ENCODE measurements around the gene GPR156. TPM values are rescaled to one million over a fixed set of nuclear protein-coding genes. Genes with fewer than 3 reads are reported as not detected.

The GPR156 gene
- total and polyA plus RNA-seq, 10 of the 15 experiments (the other 5 are each of a cell fraction or from before 2014, with no cell fraction given), result 0.08 to 0.15 (median 0.11) TPM; not detected in 6

Small RNA genes lying within 50 kb of the gene (small RNA-seq; reads per million reads assigned to genes)
- gene RF00019 (not detected), gene RN7SL397P (not detected)

Other genes starting within 250 kb of the GPR156 start
- 28.0 and 29.4 TPM in 2 replicates for gene GSK3B, start 190.8 kb downstream of the GPR156 start, total RNA-seq (2014; rRNA removed)
- gene GSK3B, start 190.8 kb downstream of the GPR156 start, total RNA-seq (2014; rRNA removed; fragmentation: Illumina TruSeq; extraction: Trizol), result 39.4 and 39.6 TPM in 2 replicates
- gene GSK3B, start 190.8 kb downstream of the GPR156 start, total RNA-seq (2021), result 43.9 and 44.5 TPM in 2 replicates
- gene GSK3B, start 190.8 kb downstream of the GPR156 start, polyA plus RNA-seq (2011; rRNA removed), result 49.8 and 51.6 TPM in 2 replicates
- gene GSK3B, start 190.8 kb downstream of the GPR156 start, polyA plus RNA-seq (2014; fragmentation: Illumina TruSeq; extraction: Trizol), result 41.5 and 43.3 TPM in 2 replicates
- 1 to 10 TPM; 8.5 to 8.8 TPM for gene GSK3B, start 190.8 kb downstream of the GPR156 start, polyA plus RNA-seq (2014; fragmentation: Nextera tagmentation; extraction: Ambion mirVana)
- 17.3 and 23.1 TPM in 2 replicates for gene GSK3B, start 190.8 kb downstream of the GPR156 start, polyA plus RNA-seq (2014; rRNA removed)
- gene GSK3B, start 190.8 kb downstream of the GPR156 start, polyA plus RNA-seq (2016; fragmentation: Nextera tagmentation; extraction: Ambion mirVana), result 10 to 100 TPM; 20.2 to 21.9 TPM
- 28.5 and 33.2 TPM in 2 replicates for gene LRRC58, start 64.1 kb upstream of the GPR156 start, total RNA-seq (2014; rRNA removed)
- gene LRRC58, start 64.1 kb upstream of the GPR156 start, total RNA-seq (2014; rRNA removed; fragmentation: Illumina TruSeq; extraction: Trizol), result 28.0 and 29.5 TPM in 2 replicates
- 17.9 and 19.7 TPM in 2 replicates for gene LRRC58, start 64.1 kb upstream of the GPR156 start, total RNA-seq (2021)
- gene LRRC58, start 64.1 kb upstream of the GPR156 start, polyA plus RNA-seq (2011; rRNA removed), result 29.1 and 46.8 TPM in 2 replicates
- gene LRRC58, start 64.1 kb upstream of the GPR156 start, polyA plus RNA-seq (2014; fragmentation: Illumina TruSeq; extraction: Trizol), result 25.0 and 28.0 TPM in 2 replicates
- 1 to 10 TPM; 7.7 to 8.0 TPM for gene LRRC58, start 64.1 kb upstream of the GPR156 start, polyA plus RNA-seq (2014; fragmentation: Nextera tagmentation; extraction: Ambion mirVana)
- 12.9 and 14.8 TPM in 2 replicates for gene LRRC58, start 64.1 kb upstream of the GPR156 start, polyA plus RNA-seq (2014; rRNA removed)
- 10 to 100 TPM; 17.7 to 17.9 TPM for gene LRRC58, start 64.1 kb upstream of the GPR156 start, polyA plus RNA-seq (2016; fragmentation: Nextera tagmentation; extraction: Ambion mirVana)
- 0.06 and 0.27 TPM in 2 replicates for gene FSTL1, start 165.8 kb upstream of the GPR156 start, total RNA-seq (2014; rRNA removed)
- gene FSTL1, start 165.8 kb upstream of the GPR156 start, total RNA-seq (2014; rRNA removed; fragmentation: Illumina TruSeq; extraction: Trizol), result not detected in 2 replicates
- 1.0 and 1.7 TPM in 2 replicates for gene FSTL1, start 165.8 kb upstream of the GPR156 start, total RNA-seq (2021)
- gene FSTL1, start 165.8 kb upstream of the GPR156 start, polyA plus RNA-seq (2011; rRNA removed), result 0.18 and 0.35 TPM in 2 replicates
- 0.19 TPM in 1 of 2 replicates, not detected in the other for gene FSTL1, start 165.8 kb upstream of the GPR156 start, polyA plus RNA-seq (2014; fragmentation: Illumina TruSeq; extraction: Trizol)
- gene FSTL1, start 165.8 kb upstream of the GPR156 start, polyA plus RNA-seq (2014; fragmentation: Nextera tagmentation; extraction: Ambion mirVana), result not detected
- not detected in 2 replicates for gene FSTL1, start 165.8 kb upstream of the GPR156 start, polyA plus RNA-seq (2014; rRNA removed)
- gene FSTL1, start 165.8 kb upstream of the GPR156 start, polyA plus RNA-seq (2016; fragmentation: Nextera tagmentation; extraction: Ambion mirVana), result under 1 TPM; 0.44 TPM

Data from GM12878 (cell line).